Activated CD8-positive, alpha-beta memory T cell treated with anti-CD3 and anti-CD28 coated beads for 24 hours (primary cell): ENCODE results near the gene LIPC.

Experiments
- DNase-seq: peaks from one replicate; pipeline ENCODE4 v3.0.0-alpha.2; 2020

Gene LIPC

GRCh38 chr15:58561321-58561720 lies 129.5 kb downstream of the LIPC start:
- no peak for DNase-seq

GRCh38 chr15:58562135-58562534 lies 130.3 kb downstream of the LIPC start:
- DNase-seq = no peak

GRCh38 chr15:58564981-58565380 lies 133.2 kb downstream of the LIPC start:
- DNase-seq = no peak

GRCh38 chr15:58565619-58566018 lies 133.8 kb downstream of the LIPC start:
- no peak for DNase-seq

GRCh38 chr15:58566029-58566428 lies 134.2 kb downstream of the LIPC start:
- no peak for DNase-seq

GRCh38 chr15:58568157-58568571 lies 136.4 kb downstream of the LIPC start:
- no peak for DNase-seq

- DNase-seq = no peak
Observed at GRCh38 chr15:58569455-58569854, 137.7 kb downstream of the LIPC start.

GRCh38 chr15:58571491-58571890 lies 139.7 kb downstream of the LIPC start:
- DNase-seq = no peak

GRCh38 chr15:58572521-58572920 lies 140.7 kb downstream of the LIPC start:
- no peak for DNase-seq

GRCh38 chr15:58573270-58573669 lies 141.5 kb downstream of the LIPC start:
- DNase-seq = no peak

GRCh38 chr15:58574631-58575030 lies 142.8 kb downstream of the LIPC start:
- no peak for DNase-seq

GRCh38 chr15:58575045-58575786 lies 143.4 kb downstream of the LIPC start:
- DNase-seq = no peak

- DNase-seq = no peak
Observed at GRCh38 chr15:58576657-58577056, 144.9 kb downstream of the LIPC start.

GRCh38 chr15:58582160-58582559 lies 150.4 kb downstream of the LIPC start:
- DNase-seq = no peak

- DNase-seq = no peak
Observed at GRCh38 chr15:58583171-58583908, 151.5 kb downstream of the LIPC start.

GRCh38 chr15:58584789-58585461 lies 153.1 kb downstream of the LIPC start:
- no peak for DNase-seq

GRCh38 chr15:58585693-58586443 lies 154.1 kb downstream of the LIPC start:
- DNase-seq = no peak

GRCh38 chr15:58587486-58587885 lies 155.7 kb downstream of the LIPC start:
- DNase-seq = no peak

GRCh38 chr15:58588096-58588495 lies 156.3 kb downstream of the LIPC start:
- no peak for DNase-seq

GRCh38 chr15:58589047-58589446 lies 157.3 kb downstream of the LIPC start:
- no peak for DNase-seq

GRCh38 chr15:58590236-58590635 lies 158.4 kb downstream of the LIPC start:
- DNase-seq = no peak

- no peak for DNase-seq
Observed at GRCh38 chr15:58590926-58591325, 159.1 kb downstream of the LIPC start.

- no peak for DNase-seq
Observed at GRCh38 chr15:58593870-58594269, 162.1 kb downstream of the LIPC start.
